Calu3 (cell line): ENCODE measurements around the gene PSTPIP2. TPM values are rescaled to one million over a fixed set of nuclear protein-coding genes. Genes with fewer than 3 reads are reported as not detected.

Experiments
- BruUV-seq: library from RNA; stranded (reverse); fragments of 400-500 nt; replicated peaks from 2 replicates; lab custom pipeline; 2021; lab: Mats Ljungman, UMichigan
- CTCF ChIA-PET: fragments of 300-600 bp; sonication (Branson Sonifier 250); formaldehyde crosslinking; loops from one replicate; lab custom pipeline; 2022; ENCODE audit warnings: antibody characterized with exemption; lab: Charles Lee
- DNase-seq: peaks from one replicate; pipeline ENCODE4 v3.0.0; 2022
- H3K27ac Mint-ChIP-seq: one replicate; pipeline ENCODE4 v1.8.0; 2022; ENCODE audit warnings: mixed read lengths; ENCODE audit not compliant: unreplicated experiment
- H3K27me3 Mint-ChIP-seq: one replicate; pipeline ENCODE4 v1.8.0; 2022; ENCODE audit warnings: mixed read lengths; ENCODE audit not compliant: unreplicated experiment
- H3K36me3 Mint-ChIP-seq: one replicate; pipeline ENCODE4 v1.8.0; 2022; ENCODE audit warnings: mild to moderate bottlenecking, moderate library complexity, mixed read lengths; ENCODE audit not compliant: insufficient read depth, unreplicated experiment
- H3K4me1 Mint-ChIP-seq: one replicate; pipeline ENCODE4 v1.8.0; 2022; ENCODE audit warnings: mild to moderate bottlenecking, low read depth, mixed read lengths; ENCODE audit not compliant: unreplicated experiment
- H3K4me3 Mint-ChIP-seq: one replicate; pipeline ENCODE4 v1.8.0; 2022; ENCODE audit warnings: mild to moderate bottlenecking, low read depth, moderate library complexity, mixed read lengths; ENCODE audit not compliant: unreplicated experiment
- H3K9me3 Mint-ChIP-seq: one replicate; pipeline ENCODE4 v1.8.0; 2022; ENCODE audit warnings: low read depth, mixed read lengths; ENCODE audit not compliant: unreplicated experiment
- CTCF ChIP-seq: fragments of 200-600 bp; IDR thresholded peaks from one replicate; pipeline ENCODE4 v1.8.0; 2022; ENCODE audit warnings: antibody characterized with exemption; ENCODE audit not compliant: unreplicated experiment
- intact Hi-C: fragments of 100-400 bp; cut with micrococcal nuclease; formaldehyde crosslinking; loops from one replicate; pipeline ENCODE4 v1.10.0; 2022; ENCODE audit not compliant: unreplicated experiment
- total RNA-seq: library from RNA; stranded (reverse); gene quantifications from 2 replicates; pipeline ENCODE4 v1.2.3, GENCODE V29; 2022

PSTPIP2 gene
- total RNA-seq, 1 experiment from 2014 or later, result 2.6 TPM

GRCh38 chr18:46040033-46040746 is 31.9 kb downstream of the PSTPIP2 start:
- no peak overlapping the region for H3K27ac Mint-ChIP-seq
- no peak for TF ChIP-seq CTCF
- CTCF ChIA-PET, result no interaction called here
- DNase-seq, result no peak
- H3K4me3 Mint-ChIP-seq, result no peak overlapping the region
- H3K4me1 Mint-ChIP-seq, result peaks cover 26% of the 10 kb centered on the region
- H3K27me3 Mint-ChIP-seq, result no peaks in the 10 kb centered on the region
- no peaks in the 10 kb centered on the region for H3K36me3 Mint-ChIP-seq
- intact Hi-C loops, result no loop called here
- no TSS peak for BruUV-seq
- H3K9me3 Mint-ChIP-seq, result no peaks in the 10 kb centered on the region

GRCh38 chr18:46037512-46038305 is 34.4 kb downstream of the PSTPIP2 start:
- Mint-ChIP-seq H3K9me3 (no peaks in the 10 kb centered on the region), H3K4me3 (no peak overlapping the region), H3K36me3 (no peaks in the 10 kb centered on the region), H3K27ac (no peak overlapping the region), H3K4me1 (peaks cover 18% of the 10 kb centered on the region), H3K27me3 (no peaks in the 10 kb centered on the region)
- CTCF ChIA-PET, result no interaction called here
- intact Hi-C loops, result no loop called here
- TF ChIP-seq CTCF, result no peak
- no TSS peak for BruUV-seq
- no peak for DNase-seq

GRCh38 chr18:46035696-46036680 is 36.1 kb downstream of the PSTPIP2 start:
- Mint-ChIP-seq H3K36me3 (no peaks in the 10 kb centered on the region), H3K4me3 (no peak overlapping the region), H3K27me3 (no peaks in the 10 kb centered on the region), H3K27ac (no peak overlapping the region), H3K4me1 (peaks cover 8% of the 10 kb centered on the region), H3K9me3 (no peaks in the 10 kb centered on the region)
- CTCF ChIA-PET, result interaction anchor here (0.6 kb wide), 1 partner anchor 65 kb away, joined by 5 read pairs; no protein-coding TSS in a partner anchor
- intact Hi-C loops, result no loop called here
- TF ChIP-seq CTCF, result no peak
- DNase-seq, result no peak
- no TSS peak for BruUV-seq

- TF ChIP-seq CTCF, result no peak
- H3K36me3 Mint-ChIP-seq, result no peaks in the 10 kb centered on the region
- DNase-seq, result no peak
- intact Hi-C loops, result no loop called here
- H3K27ac Mint-ChIP-seq, result no peak overlapping the region
- no peak overlapping the region for H3K4me3 Mint-ChIP-seq
- BruUV-seq, result no TSS peak
- H3K4me1 Mint-ChIP-seq, result no peaks in the 10 kb centered on the region
- no peaks in the 10 kb centered on the region for H3K9me3 Mint-ChIP-seq
- CTCF ChIA-PET, result no interaction called here
- H3K27me3 Mint-ChIP-seq, result peaks cover 7% of the 10 kb centered on the region
Measured at GRCh38 chr18:46034230-46034629, 37.8 kb downstream of the PSTPIP2 start.
